Measurements from ENCODE around the gene FGFRL1. TPM values are rescaled to one million over a fixed set of nuclear protein-coding genes. Genes with fewer than 3 reads are reported as not detected.

The FGFRL1 gene
- total and polyA plus RNA-seq, 2 of the 13 experiments (the other 11 are each of a cell fraction or from before 2014, with no cell fraction given) = 19.1 to 30.6 TPM

GRCh38 chr4:993111-994029 lies 18.1 kb upstream of the FGFRL1 start, which contains the start of gene SLC26A1 (continued):
- TF ChIP-seq ZFP91 (CRISPR knock-in tag; IDR thresholded peaks at IDR 0.05; ENCODE audit: borderline replicate concordance) (peak; percentile 70; the same call in 1 of the 2 replicates), KAT8 (CRISPR knock-in tag; IDR thresholded peaks at IDR 0.05) (no peak; the same call in 1 of the 2 replicates), ZBTB4 (CRISPR knock-in tag; IDR thresholded peaks at IDR 0.05; ENCODE audit: borderline replicate concordance) (no peak), REST (IDR thresholded peaks at IDR 0.05; ENCODE audit: borderline replicate concordance in 1 of 2, low read depth in 1 of 2, low read length in 2 of 2) (no peak), SKIL (CRISPR knock-in tag; IDR thresholded peaks at IDR 0.05; ENCODE audit: borderline replicate concordance) (no peak), PAWR (CRISPR knock-in tag; IDR thresholded peaks at IDR 0.05; ENCODE audit: borderline replicate concordance) (no peak), FOXP1 (IDR thresholded peaks at IDR 0.05) (no peak), FOXP1 (CRISPR knock-in tag; IDR thresholded peaks at IDR 0.05) (0 out of 2 replicates have a peak, but pooled peaks have one; percentile 23), ZIK1 (CRISPR knock-in tag; IDR thresholded peaks at IDR 0.05; ENCODE audit: borderline replicate concordance, low read depth) (peak; percentile 63; the same call in 1 of the 2 replicates), ZNF672 (CRISPR knock-in tag; IDR thresholded peaks at IDR 0.05) (no peak), KAT2B (IDR thresholded peaks at IDR 0.05; ENCODE audit: borderline replicate concordance, low read depth, low read length) (no peak), SRSF9 (IDR thresholded peaks at IDR 0.05; ENCODE audit: borderline replicate concordance, insufficient read depth, low read depth, low read length, poor library complexity, severe bottlenecking) (no peak), ZSCAN29 (CRISPR knock-in tag; conservative IDR thresholded peaks at IDR 0.05) (no peak; the same call in 1 of the 2 replicates), SNRNP70 (IDR thresholded peaks at IDR 0.05; ENCODE audit: low read depth, low read length) (no peak), ZFP36 (IDR thresholded peaks at IDR 0.05; ENCODE audit: borderline replicate concordance, low read depth, low read length, partially characterized antibody) (no peak), FOXJ3 (CRISPR knock-in tag; IDR thresholded peaks at IDR 0.05; ENCODE audit: borderline replicate concordance) (no peak)

All from HepG2 (cell line).